Fibroblast of skin of left quadriceps (primary cell): ENCODE data around the gene C11orf16.
"Not testable (repeated sequence)": the region's sequence is repeated elsewhere in the genome, so short reads cannot be mapped to it uniquely, and the experiment has no call there.

Experiments used
- DNase-seq, 2 experiments: peaks; one replicate each; pipeline ENCODE4 v3.0.0-alpha.2; 2013; ENCODE audit warnings: low read depth in 2 of 2

C11orf16 gene

GRCh38 chr11:8891185-8891584 lies 41.6 kb downstream of the C11orf16 start:
- DNase-seq, result not testable (repeated sequence)

- no peak for DNase-seq
These were observed 46.4 kb downstream of the C11orf16 start for GRCh38 chr11:8886322-8886721.

DNA sequence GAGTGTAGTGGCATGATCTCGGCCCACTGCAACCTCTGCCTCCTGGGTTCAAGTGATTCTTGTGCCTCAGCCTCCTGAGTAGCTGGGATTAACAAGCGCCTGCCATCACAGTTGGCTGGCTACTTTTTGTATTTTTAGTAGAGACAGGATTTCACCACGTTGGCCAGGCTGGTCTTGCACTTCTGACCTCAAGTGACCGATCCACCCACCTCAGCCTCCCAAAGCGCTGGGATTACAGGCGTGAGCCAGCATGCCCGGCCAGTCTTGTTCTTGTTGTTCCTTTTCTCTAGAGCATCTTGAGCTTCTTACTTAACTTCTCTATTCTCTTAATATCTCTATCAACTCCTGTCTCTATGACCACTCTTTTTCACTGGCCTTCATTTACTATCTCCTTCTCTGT lies 51.2 kb downstream of the C11orf16 start:
- DNase-seq, result not testable (repeated sequence)

GRCh38 chr11:8878771-8879170 lies 54.0 kb downstream of the C11orf16 start:
- DNase-seq, result no peak

GRCh38 chr11:8873741-8874405 lies 58.9 kb downstream of the C11orf16 start:
- no peak for DNase-seq

DNA sequence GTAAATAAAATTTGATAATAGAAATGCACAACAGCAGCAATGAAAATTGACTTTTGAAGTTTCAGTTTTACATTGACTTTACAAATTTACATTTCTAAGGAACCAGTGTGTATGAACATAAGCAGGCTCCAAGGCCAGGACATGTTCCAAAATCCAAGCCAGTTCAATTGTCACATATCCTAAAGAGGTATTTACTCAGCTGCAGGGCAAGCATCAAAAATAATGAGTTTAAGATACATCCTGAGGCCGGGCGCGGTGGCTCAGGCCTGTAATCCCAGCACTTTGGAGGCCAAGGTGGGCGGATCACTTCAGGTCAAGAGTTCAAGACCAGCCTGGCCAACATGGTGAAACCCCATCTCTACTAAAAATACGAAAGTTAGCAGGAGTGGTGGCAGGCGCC lies 60.8 kb downstream of the C11orf16 start:
- no peak for DNase-seq

GRCh38 chr11:8871171-8871775 lies 61.5 kb downstream of the C11orf16 start:
- peak; percentile 92 to 95 for DNase-seq

- peak; percentile 39 to 43 for DNase-seq
These were observed 62.2 kb downstream of the C11orf16 start for GRCh38 chr11:8870411-8871170.
